NCI-H345 treated with DMSO at 0.1 percent for 48 hours (cell line): ENCODE results near the gene AHI1.
"Not testable (repeated sequence)": the region's sequence is repeated elsewhere in the genome, so short reads cannot be mapped to it uniquely, and the experiment has no call there.

Experiments used
- DNase-seq: peaks from one replicate; lab custom pipeline; 2025; ENCODE audit not compliant: unreplicated experiment; lab: John Stamatoyannopoulos, UW

Gene AHI1

DNA sequence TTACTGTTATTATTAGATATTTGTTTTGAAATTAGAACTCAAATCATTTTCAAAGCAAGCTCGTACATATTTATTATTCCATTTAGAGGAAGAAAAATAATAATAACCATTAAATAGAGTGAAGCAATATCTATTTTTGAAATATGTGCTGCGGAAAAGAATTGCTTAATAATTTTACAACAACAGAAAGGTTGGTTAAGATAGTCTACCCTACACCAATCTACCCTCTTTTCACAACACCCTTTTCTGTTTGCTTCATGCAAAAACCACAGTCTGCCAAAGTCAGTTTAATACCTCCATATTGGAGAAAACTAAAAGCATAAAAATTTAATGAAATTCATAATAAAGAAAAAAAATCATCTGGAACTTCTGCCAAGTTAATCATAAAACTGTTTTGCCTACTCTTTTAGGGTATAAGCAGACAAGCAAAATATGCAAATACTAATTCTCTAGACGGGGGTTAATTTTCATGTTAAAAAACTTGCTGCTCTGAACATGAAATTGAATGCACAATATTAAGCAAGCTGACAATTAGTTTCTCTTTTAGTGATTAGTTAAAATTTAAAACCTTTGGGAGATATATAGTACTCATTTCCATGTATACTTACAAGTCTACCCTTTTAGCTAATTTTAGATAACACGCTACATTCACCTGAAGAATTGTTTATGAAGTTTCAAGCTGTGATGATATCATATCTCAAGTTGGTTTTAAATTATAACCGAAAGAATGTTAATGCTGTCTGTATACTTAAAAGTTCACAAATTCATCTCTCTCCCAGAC, 100.2 kb downstream of the AHI1 start:
- DNase-seq = no peak

DNA sequence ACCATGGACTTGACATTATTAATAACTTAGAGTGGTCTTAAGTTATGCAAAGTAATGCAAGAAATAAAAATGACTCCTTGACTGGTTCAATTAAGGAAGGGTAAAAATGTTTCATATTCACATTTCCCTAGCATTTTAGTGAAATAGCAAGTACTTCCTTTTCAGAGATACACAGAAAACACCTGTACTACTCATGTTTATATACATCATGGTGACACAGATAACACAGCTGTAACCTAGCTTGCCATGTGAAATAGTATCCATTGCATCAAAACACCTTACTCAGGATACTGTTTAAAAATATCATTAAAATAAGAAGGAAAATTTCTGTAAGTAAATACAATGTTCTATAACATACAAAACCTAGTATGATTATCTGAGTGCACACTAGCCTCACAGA, 102.4 kb downstream of the AHI1 start:
- DNase-seq = no peak

DNA sequence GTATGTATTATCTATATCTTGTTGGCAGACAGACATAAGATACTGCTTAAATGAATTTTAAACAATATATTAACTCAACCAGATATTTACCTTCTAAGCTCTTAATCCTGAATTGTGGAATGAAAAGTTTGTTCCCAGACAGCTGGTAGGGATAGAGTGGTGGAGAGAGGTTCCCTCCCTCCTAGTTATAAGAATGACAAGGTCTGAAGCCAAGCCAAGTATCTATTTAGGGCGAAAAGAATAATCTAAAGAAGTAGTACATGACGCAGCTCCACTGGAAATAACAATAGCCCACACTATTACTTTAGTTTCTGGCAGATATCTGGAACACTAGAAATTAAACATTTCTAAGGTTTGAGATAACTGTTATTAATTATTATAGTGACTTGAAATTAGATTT, 104.3 kb downstream of the AHI1 start:
- DNase-seq = no peak

DNA sequence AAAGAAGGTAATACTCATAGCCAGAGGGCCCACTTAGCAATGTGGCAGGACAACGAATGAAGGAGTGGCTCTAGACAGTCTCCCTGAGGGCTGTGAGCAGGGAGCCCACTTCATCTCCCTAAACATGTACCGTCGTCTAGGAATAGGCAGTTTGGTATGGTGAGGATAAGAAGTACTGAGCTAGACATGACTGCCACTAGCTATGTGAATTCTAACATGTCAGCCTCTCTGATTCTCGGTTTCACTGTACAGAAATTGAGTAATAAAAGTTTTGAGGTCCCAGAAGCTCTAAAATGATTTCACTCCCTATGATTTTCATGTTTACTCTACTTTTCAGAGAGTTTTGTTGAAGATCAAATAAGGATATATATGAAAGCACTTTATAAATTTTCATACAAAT, 107.1 kb downstream of the AHI1 start:
- DNase-seq = no peak

DNA sequence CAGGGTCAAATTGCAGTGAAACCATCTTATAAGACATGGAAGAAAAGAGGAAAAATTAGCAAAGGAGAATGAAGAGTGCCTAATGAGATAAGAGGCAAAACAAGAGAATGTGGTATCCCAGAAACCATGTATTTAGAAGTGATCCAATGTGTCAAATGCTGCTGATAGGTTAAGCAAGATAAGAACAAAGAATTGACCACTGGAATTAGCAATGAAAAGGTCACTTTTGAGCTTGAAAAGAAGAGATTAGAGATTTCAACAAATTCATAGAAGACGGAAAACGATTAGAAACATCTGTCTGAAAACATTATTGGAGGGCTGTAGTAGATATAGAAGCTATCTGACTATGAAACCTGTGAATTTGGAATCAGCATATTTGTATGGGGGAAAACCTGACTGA, 112.2 kb downstream of the AHI1 start:
- DNase-seq = no peak

DNA sequence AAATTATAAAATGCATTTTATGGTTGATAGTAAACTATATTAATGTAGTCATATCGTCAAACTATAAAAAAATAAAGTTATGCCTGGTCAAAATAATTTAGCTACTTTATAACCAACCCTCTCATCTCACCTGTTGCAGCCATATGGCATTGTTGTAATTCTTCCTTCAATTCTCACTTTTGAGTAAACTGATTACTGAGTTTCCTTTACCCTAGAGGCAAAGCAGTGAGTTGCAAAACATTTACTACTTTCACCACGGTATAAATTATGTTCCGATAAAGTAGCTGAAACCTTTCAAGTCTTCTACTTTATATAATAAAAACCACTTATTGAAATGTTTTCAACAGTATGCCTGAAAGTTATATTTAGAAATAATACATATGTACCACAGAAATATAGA, 113.8 kb downstream of the AHI1 start:
- no peak for DNase-seq

DNA sequence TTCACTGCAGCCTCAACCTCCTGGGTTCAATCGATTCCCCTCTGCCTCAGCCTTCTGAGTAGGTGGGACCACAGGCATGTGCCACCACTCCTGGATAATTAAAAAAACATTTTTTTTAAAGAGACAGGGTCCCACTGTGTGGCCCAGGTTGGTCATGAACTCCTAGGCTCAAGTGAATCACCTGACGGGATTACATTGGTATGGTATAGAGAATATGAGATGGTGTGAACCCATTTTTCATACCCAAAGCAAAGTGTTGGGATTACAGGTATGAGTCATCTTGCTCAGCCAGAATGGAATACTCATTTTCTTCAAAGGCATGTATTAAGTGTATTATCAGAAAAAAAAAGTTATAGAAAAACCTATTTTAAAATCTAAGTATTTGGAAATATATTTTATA, 114.2 kb downstream of the AHI1 start:
- no peak for DNase-seq

DNA sequence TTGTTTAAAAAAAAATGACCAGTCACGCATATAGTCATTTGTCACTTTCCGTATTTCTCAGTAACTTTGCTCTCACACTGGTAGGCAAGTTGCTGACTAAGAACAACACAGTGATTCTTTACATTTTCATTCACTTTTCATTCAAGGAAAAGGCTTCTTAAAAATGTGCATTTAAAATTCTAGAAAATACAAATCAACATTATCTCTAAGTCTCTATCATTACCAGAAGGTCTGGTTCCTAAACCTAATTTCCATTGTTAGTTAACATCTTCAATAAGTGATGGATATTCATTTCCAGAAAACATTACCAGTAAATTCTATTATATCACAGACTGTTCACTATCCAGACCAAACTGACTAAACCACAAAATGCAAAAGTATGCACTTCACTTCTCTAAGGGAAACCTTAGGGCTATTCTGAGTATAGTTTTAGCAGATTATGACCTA, 115.3 kb downstream of the AHI1 start:
- no peak for DNase-seq

DNA sequence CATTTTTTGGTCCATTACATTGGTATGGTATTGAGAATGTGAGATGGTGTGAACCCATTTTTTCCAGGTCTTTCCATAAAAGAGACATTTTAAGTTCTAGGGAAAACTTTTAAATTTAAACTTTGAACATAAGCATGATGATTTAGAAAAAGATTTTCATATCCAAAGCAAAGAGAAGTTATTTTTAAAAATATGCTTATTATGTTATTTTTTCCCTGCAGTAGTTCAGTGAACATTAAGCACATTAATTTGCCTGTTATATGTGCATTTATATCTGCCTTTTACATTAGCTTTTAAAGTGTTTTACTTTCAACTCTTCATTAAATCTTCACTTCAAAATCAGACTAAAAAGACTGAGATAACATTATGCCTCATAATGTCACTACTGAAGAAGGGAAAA, 116.7 kb downstream of the AHI1 start:
- DNase-seq = no peak

DNA sequence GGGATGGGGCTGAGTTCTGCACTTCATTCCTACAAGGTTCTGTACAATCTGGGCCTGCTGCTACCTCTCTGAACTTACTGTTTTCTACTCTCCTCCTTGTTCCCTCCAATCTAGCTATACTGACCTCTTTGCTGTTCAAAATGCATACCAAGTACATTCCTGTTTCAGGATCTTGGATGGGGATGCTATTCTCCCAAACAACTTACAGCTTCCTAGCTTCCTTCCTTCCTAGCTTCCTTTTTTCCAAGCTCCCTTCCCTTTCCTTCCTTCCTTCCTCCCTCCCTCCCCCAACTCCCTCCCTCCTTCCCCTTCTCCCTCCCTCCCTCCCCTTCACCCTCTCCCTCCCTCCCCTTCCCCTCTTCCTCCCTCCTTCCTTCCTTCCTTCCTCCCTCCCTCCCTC, 117.9 kb downstream of the AHI1 start:
- no peak for DNase-seq

DNA sequence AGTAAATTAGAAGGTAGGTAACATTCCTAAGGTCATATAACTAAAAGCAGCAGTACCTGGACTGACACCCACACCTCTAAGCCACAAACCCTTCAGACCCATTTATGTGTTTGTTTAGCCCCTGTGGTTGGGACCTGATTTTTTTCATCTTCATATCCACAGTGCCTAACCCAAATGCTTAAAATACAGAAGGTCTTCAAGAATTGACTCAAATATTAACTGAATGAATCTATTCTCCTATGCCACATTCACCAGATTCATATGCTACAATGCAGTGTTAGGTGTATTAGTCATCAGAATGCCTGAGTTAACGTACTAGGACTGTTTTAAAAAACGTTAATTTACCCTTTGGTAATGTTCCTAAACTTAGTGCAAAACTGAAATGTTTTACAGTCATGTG, 124.8 kb downstream of the AHI1 start:
- DNase-seq = no peak

DNA sequence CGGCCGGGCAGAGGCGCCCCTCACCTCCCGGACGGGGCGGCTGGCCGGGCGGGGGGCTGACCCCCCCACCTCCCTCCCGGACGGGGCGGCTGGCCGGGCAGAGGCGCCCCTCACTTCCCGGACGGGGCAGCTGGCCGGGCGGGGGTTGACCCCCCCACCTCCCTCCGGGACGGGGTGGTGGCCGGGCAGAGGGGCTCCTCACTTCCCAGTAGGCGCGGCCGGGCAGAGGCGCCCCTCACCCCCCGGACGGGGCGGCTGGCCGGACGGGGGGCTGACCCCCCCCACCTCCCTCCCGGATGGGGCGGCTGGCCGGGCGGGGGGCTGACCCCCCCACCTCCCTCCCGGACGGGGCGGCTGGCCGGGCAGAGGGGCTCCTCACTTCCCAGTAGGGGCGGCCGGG, 133.9 kb downstream of the AHI1 start:
- DNase-seq = not testable (repeated sequence)

DNA sequence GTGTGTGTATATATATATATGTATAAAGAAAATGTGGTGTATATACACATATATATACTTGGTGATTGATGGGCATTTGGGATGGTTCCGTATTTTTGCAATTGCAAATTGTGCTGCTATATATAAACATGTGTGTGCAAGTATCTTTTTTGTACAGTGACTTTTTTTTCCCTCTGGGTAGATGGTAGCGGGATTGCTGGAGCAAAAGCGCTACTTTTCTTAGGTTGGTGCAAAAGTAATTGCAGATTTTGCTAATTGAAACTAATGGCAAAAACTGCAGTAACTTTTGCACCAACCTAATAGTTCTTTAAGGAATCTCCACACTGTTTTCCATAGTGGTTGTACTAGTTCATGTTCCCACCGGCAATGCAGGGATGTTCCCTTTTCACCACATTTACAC, 135.4 kb downstream of the AHI1 start:
- DNase-seq = no peak

DNA sequence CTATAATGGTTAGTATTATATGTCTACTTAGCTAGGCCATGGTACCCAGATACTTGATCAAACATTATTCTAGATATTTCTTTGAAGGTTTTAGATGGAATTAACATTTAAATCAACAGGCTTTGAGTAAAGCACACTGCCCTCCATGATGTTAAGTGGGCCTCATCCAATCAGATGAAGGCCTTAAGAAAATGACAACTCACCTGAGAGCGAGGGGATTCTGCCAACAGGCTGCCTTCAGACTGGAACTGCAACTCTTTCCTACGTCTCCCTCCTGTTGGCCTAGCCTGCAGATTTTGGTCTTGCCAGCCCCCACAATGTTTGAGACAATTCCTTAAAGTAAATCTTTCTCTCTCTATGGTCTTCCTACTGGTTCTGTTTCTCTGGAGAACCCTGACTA, 137.3 kb downstream of the AHI1 start:
- no peak for DNase-seq

DNA sequence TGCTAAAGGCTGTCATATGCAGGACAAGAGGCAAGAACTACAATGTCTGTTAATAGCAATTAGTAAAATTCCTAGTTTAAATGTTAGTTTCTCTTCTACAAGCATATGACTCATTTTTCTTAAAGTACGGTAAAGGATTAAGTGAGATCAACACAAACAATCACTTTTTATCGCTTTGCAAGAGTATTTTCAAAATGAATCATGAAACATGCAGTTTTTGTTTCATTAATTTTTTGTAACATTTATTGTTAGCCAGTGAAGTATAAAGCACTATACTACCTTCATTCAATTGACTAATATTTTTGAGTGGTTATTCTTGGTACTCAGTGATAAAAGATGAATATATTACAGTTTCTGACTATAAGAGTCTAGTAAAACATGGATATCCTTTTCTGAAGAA, 138.6 kb downstream of the AHI1 start:
- no peak for DNase-seq

DNA sequence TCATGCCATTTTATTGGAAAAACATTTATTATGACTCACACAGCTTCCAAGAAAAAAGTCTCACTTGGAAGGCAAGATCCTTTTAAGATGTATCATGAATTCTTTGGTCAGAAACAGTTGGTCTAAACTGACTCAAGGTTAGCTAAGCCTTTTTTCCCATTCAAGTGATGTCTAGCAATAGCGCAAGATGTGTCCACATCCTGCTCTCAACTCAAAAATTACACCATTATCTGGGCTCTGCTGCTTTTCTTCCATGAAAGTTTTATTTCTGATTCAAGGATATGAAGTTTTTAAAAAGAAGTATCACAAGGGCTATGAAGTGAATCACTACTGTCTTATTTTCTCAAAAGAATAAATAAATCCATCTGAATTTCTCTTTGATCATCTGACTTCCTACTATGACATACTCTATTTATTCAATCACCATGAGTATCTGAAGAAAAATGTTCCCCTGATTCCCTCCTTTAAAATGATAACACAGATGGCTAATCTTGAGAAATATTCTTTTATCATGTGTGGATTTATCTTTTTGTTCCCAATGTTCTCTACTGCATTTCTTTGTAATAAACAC, 139.2 kb downstream of the AHI1 start:
- DNase-seq = no peak

DNA sequence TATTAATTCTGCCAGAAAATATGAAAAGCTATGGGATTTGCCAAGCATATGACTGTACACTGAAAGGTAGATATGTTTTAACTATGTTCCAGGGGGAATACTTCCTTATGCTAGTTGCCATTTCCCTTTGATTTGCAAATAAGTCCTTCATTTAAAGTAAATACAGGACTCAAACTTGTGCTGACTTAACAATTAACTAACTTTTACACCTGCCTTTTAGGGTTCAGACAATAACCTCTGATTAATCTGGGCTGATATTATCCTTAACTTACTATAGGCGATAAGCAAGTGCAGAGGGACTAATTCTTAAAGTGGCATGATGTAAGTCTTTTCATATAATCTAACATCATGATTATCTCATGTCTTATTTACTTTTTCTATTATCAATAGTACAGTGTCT, 143.1 kb downstream of the AHI1 start:
- DNase-seq = no peak

DNA sequence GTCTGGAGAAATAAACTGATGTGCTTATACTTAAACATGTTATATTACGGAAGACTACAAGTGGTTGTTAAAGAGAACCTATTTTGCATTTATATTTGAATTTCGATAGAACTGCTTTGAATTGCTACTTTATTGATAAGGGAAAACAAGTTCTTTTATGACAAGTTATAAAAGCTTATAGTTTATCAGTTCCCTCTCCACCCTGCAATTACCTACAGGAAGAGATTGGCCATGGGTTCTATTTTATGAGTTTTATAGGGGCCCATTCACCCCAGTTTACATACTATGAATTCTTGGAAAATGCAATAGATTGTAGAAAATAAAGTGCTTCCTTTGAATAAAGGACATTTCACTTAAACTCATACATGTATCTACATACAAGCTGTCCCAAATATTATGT, 144.4 kb downstream of the AHI1 start:
- no peak for DNase-seq

DNA sequence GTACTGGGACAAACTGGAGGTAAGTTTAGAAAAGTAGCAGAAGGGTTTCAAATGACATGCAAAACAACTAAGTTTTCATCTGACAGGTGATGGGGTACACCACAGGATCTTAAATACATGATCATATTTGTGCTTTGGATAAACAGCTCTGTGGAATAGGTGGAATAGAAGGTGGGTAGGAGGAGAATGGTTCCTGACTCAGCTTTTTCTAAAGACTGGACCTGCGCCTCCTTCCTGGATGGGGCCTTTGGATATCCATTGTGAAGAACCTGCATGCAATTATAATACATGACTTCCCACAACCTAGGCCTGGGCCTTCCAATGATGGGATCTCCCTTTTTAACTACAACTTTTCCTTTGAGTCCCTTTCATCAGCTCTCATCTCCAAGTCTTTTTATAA, 145.9 kb downstream of the AHI1 start:
- DNase-seq = no peak

DNA sequence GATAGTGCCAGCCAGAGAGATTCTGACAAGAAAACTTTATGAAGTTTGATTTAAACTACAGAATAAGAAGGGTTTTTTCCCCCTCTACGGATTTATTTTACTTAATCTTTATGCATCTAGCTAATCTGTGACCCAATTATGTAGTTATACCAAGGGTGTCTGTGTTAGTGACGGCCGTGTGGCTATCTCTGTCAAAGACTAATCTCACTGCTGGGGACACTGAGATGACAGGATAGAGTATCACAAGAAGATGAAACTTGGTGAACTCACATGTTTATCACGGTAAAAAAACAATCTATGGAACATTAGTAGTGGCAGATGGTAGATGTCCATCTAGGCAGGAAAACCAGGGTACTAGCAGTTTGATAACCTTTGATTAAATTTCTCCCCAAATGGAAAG, 149.7 kb downstream of the AHI1 start:
- DNase-seq = no peak

DNA sequence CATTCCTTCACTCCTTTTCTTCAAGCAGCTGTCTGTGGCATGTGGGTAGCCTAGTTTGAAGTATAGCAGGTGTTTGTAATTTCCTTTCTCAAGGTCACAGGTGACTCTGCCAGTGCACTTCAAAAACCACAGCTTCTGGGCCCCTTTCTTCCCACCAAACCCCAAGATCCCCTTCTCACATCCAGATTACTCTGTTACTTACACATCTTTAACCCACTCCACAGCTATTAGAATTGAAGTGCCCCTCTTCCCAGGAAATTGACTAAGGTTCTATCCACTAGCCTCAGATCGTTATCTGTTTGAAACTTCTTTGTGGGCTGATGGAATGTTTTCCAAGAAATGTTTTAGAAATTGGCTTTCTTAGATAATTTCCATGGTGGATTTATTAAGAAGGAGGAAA, 150.8 kb downstream of the AHI1 start:
- no peak for DNase-seq

DNA sequence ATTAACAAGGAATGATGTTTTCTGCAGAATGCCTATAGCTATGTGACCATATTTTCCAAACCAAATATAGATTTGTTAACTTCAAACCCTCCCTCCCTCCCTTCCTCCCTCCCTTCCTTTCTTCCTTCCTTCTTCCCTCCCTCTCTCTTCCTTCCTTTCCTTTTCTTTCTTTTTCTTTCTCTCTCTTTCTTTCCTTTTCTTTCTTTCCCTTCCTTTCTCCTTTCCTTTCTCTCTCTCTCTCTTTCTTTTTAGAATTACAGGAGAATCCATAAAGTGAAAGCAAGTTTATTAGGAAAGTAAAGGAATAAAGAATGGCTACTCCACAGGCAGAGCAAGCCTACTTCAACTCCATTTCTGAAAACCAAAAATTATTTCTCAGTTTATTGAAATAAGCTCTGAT, 153.0 kb downstream of the AHI1 start:
- no peak for DNase-seq

DNA sequence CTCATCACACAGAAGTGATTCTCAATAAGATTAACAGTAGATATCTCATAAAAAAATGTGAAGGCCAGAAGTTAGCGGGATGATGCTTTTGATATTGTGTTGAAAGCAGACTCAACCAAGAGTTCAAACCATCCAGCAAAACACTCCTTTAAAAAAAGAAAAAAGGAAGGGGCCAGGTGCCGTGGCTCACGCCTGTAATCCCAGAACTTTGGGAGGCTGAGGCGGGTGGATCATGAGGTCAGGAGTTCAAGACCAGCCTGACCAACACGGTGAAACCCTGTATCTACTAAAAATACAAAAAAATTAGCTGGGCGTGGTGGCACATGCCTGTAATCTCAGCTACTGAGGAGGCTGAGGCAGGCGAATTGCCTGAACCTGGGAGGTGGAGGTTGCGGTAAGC, 157.6 kb downstream of the AHI1 start:
- DNase-seq = not testable (repeated sequence)
